Measurements from ENCODE around the gene MYO5C.

MYO5C gene

GRCh38 chr15:52164631-52165265, 130.9 kb downstream of the MYO5C start:
- DNase-seq = no peak

- peak; percentile 26 for DNase-seq
Observed at GRCh38 chr15:52163321-52164190, 132.0 kb downstream of the MYO5C start.

- DNase-seq = no peak
Observed at GRCh38 chr15:52162876-52163275, 132.7 kb downstream of the MYO5C start.

- DNase-seq = no peak
Observed at GRCh38 chr15:52162260-52162659, 133.3 kb downstream of the MYO5C start.

- no peak for DNase-seq
Observed at GRCh38 chr15:52161406-52161966, 134.1 kb downstream of the MYO5C start.

GRCh38 chr15:52159645-52160044, 136.0 kb downstream of the MYO5C start:
- no peak for DNase-seq

- no peak for DNase-seq
Observed at GRCh38 chr15:52158084-52158765, 137.4 kb downstream of the MYO5C start.

GRCh38 chr15:52155878-52156277, 139.7 kb downstream of the MYO5C start:
- no peak for DNase-seq

- no peak for DNase-seq
Observed at GRCh38 chr15:52154896-52155865, 140.4 kb downstream of the MYO5C start.

GRCh38 chr15:52153900-52154895, 141.4 kb downstream of the MYO5C start:
- no peak for DNase-seq

GRCh38 chr15:52151353-52151752, 144.3 kb downstream of the MYO5C start:
- DNase-seq = no peak

- no peak for DNase-seq
Observed at GRCh38 chr15:52150871-52151270, 144.7 kb downstream of the MYO5C start.

GRCh38 chr15:52150043-52150825, 145.4 kb downstream of the MYO5C start:
- no peak for DNase-seq

- DNase-seq = no peak
Observed at GRCh38 chr15:52148403-52148802, 147.2 kb downstream of the MYO5C start.

GRCh38 chr15:52146776-52147175, 148.8 kb downstream of the MYO5C start:
- no peak for DNase-seq

- no peak for DNase-seq
Observed at GRCh38 chr15:52146261-52146660, 149.3 kb downstream of the MYO5C start.

GRCh38 chr15:52144656-52145178, 150.9 kb downstream of the MYO5C start:
- DNase-seq = no peak

GRCh38 chr15:52143873-52144272, 151.7 kb downstream of the MYO5C start:
- DNase-seq = no peak

All from CD4-positive, alpha-beta T cell treated with Interleukin-12 subunit alpha and Interleukin-12 subunit beta, for 1 hour (primary cell).